ENCODE results near the gene RDH16. TPM values are rescaled to one million over a fixed set of nuclear protein-coding genes. Genes with fewer than 3 reads are reported as not detected.

The RDH16 gene
- total and polyA plus RNA-seq, 2 donors, result 0.28 to 1.8 TPM

DNA sequence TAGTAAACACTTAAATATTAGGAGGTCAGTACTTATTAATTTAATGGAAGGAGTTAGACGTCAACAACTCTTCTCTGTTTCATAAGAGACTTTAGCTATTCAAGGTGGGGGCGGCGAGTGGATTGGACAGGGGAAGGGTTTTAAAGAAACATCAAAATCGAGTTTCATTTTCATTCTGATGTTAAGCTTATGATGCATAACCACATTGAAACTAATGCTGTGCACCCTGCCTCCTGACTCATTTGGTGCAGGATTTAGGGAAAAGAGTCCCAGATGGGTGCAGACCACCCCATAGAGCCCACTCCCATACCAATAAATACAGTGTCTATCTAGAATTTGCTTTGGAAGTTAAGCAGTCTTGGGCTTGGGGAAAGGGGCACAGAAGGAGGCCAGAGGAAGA is 41.6 kb upstream of the RDH16 start:
- Histone ChIP-seq H3K4me3 (ENCODE audit: low read length in 2 of 2) (no peak overlapping the region), H3K36me3 (ENCODE audit: control insufficient read depth in 2 of 2, insufficient read depth in 2 of 2, low read length in 1 of 2) (peaks cover 31 to 61% of the 10 kb centered on the region in 2 donors), H3K27me3 (ENCODE audit: control insufficient read depth in 2 of 2, insufficient read depth in 1 of 2, low read length in 1 of 2) (no peaks in the 10 kb centered on the region), H3K27ac (ENCODE audit: low read depth in 1 of 2, low read length in 1 of 2) (no peak overlapping the region), H3K9me3 (ENCODE audit: control insufficient read depth in 2 of 2, insufficient read depth in 1 of 2, low read length in 1 of 2) (no peaks in the 10 kb centered on the region), H3K4me1 (ENCODE audit: control insufficient read depth in 2 of 2, insufficient read depth in 2 of 2, low read length in 2 of 2) (peaks cover 0 to 7% of the 10 kb centered on the region in 2 donors)
- 87% methylated on average over 4 of the region's 4 CpGs for WGBS
- DNase-seq (ENCODE audit: low read depth in 6 of 9, low spot score in 9 of 9), result no peak

DNA sequence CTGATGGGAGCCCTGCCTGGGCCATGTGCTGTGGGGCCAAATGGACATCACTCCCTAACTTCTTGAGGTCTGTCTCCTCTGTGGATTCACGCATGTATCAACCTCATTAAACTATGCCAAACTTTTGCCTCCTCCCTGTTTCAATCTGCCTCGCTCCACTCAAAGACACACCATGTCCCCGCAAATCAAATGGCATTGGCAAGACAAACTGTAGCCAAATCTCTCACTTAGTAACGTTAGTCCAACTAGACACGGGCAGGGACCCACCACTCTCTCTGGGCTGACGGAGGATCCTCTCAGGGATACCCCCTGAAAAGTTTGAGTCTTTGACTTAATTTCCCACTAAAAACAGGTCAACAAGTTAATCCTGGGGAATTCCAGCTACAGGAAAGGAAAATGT is 40.9 kb upstream of the RDH16 start:
- no peak overlapping the region for H3K4me3 ChIP-seq (ENCODE audit: low read length in 2 of 2)
- no peaks in the 10 kb centered on the region for H3K27me3 ChIP-seq (ENCODE audit: control insufficient read depth in 2 of 2, insufficient read depth in 1 of 2, low read length in 1 of 2)
- H3K27ac ChIP-seq (ENCODE audit: low read depth in 1 of 2, low read length in 1 of 2), result no peak overlapping the region
- no peaks in the 10 kb centered on the region for H3K9me3 ChIP-seq (ENCODE audit: control insufficient read depth in 2 of 2, insufficient read depth in 1 of 2, low read length in 1 of 2)
- no peak for DNase-seq (ENCODE audit: low read depth in 6 of 9, low spot score in 9 of 9)
- WGBS, result 98% methylated on average over 6 of the region's 6 CpGs
- H3K4me1 ChIP-seq (ENCODE audit: control insufficient read depth in 2 of 2, insufficient read depth in 2 of 2, low read length in 2 of 2), result peaks cover 0 to 7% of the 10 kb centered on the region in 2 donors
- peaks cover 24 to 54% of the 10 kb centered on the region in 2 donors for H3K36me3 ChIP-seq (ENCODE audit: control insufficient read depth in 2 of 2, insufficient read depth in 2 of 2, low read length in 1 of 2)

DNA sequence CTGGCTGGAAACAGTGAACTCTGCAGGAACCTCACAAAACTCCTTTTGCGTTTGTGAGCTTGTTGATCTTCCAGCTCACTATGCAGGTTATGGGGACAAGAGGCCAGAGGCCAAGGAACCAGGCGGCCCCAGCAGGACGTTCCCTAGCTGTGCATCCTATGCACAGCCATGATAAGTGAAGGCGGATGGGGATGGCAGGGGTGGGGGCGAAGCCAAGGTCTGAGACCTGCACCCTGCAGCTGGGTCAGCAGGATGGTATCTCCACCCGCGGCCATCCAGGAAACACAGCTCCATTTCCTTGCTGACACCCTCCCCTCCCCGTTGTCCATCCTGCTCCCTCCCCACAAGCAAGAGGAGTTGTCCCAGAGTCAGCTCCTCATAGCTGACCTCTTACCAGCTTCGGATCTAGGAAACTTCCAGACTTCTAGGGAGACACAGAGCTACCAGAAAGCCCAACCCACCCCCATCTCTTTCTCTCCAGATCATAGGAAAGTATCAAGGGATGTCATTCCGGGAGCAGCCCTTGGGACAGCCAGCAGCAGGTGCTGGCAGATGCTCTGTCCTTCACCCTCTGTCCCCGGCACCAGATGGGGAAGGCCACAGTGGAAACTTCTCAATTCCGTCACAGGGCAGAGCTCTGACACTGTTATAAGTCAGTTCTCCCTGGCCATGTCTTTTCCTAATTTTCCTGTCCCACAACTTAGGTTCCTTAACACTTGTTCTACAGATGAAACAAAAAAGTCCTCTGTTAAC is 39.6 kb upstream of the RDH16 start:
- H3K4me3 ChIP-seq (ENCODE audit: low read length in 2 of 2), result no peak overlapping the region
- DNase-seq (ENCODE audit: low read depth in 6 of 9, low spot score in 9 of 9), result no peak
- 95% methylated on average over 12 of the region's 12 CpGs for WGBS
- peaks cover 11 to 40% of the 10 kb centered on the region in 2 donors for H3K36me3 ChIP-seq (ENCODE audit: control insufficient read depth in 2 of 2, insufficient read depth in 2 of 2, low read length in 1 of 2)
- no peaks in the 10 kb centered on the region for H3K9me3 ChIP-seq (ENCODE audit: control insufficient read depth in 2 of 2, insufficient read depth in 1 of 2, low read length in 1 of 2)
- H3K27ac ChIP-seq (ENCODE audit: low read depth in 1 of 2, low read length in 1 of 2), result no peak overlapping the region
- peaks cover 0 to 7% of the 10 kb centered on the region in 2 donors for H3K4me1 ChIP-seq (ENCODE audit: control insufficient read depth in 2 of 2, insufficient read depth in 2 of 2, low read length in 2 of 2)
- H3K27me3 ChIP-seq (ENCODE audit: control insufficient read depth in 2 of 2, insufficient read depth in 1 of 2, low read length in 1 of 2), result no peaks in the 10 kb centered on the region

DNA sequence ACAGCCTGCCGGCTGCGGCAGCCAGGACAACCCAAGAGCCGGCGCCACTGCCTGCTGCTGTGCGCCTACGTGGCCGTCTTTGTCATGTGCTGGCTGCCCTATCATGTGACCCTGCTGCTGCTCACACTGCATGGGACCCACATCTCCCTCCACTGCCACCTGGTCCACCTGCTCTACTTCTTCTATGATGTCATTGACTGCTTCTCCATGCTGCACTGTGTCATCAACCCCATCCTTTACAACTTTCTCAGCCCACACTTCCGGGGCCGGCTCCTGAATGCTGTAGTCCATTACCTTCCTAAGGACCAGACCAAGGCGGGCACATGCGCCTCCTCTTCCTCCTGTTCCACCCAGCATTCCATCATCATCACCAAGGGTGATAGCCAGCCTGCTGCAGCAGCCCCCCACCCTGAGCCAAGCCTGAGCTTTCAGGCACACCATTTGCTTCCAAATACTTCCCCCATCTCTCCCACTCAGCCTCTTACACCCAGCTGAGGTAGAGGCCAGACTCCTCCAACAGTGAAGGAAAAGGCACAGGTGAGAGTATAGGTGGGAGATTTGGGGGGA is 38.6 kb upstream of the RDH16 start:
- H3K27me3 ChIP-seq (ENCODE audit: control insufficient read depth in 2 of 2, insufficient read depth in 1 of 2, low read length in 1 of 2), result no peaks in the 10 kb centered on the region
- peaks cover 0 to 8% of the 10 kb centered on the region in 2 donors for H3K4me1 ChIP-seq (ENCODE audit: control insufficient read depth in 2 of 2, insufficient read depth in 2 of 2, low read length in 2 of 2)
- no peak overlapping the region for H3K27ac ChIP-seq (ENCODE audit: low read depth in 1 of 2, low read length in 1 of 2)
- peaks cover 9 to 31% of the 10 kb centered on the region in 2 donors for H3K36me3 ChIP-seq (ENCODE audit: control insufficient read depth in 2 of 2, insufficient read depth in 2 of 2, low read length in 1 of 2)
- H3K4me3 ChIP-seq (ENCODE audit: low read length in 2 of 2), result no peak overlapping the region
- 99% methylated on average over 11 of the region's 11 CpGs for WGBS
- no peak for DNase-seq (ENCODE audit: low read depth in 6 of 9, low spot score in 9 of 9)
- H3K9me3 ChIP-seq (ENCODE audit: control insufficient read depth in 2 of 2, insufficient read depth in 1 of 2, low read length in 1 of 2), result no peaks in the 10 kb centered on the region

DNA sequence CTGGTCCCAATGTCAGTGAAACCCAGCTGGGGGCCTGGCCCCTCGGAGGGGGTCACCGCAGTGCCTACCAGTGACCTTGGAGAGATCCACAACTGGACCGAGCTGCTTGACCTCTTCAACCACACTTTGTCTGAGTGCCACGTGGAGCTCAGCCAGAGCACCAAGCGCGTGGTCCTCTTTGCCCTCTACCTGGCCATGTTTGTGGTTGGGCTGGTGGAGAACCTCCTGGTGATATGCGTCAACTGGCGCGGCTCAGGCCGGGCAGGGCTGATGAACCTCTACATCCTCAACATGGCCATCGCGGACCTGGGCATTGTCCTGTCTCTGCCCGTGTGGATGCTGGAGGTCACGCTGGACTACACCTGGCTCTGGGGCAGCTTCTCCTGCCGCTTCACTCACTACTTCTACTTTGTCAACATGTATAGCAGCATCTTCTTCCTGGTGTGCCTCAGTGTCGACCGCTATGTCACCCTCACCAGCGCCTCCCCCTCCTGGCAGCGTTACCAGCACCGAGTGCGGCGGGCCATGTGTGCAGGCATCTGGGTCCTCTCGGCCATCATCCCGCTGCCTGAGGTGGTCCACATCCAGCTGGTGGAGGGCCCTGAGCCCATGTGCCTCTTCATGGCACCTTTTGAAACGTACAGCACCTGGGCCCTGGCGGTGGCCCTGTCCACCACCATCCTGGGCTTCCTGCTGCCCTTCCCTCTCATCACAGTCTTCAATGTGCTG is 38.0 kb upstream of the RDH16 start:
- 98% methylated on average over 26 of the region's 26 CpGs for WGBS
- Histone ChIP-seq H3K36me3 (ENCODE audit: control insufficient read depth in 2 of 2, insufficient read depth in 2 of 2, low read length in 1 of 2) (peaks cover 6 to 24% of the 10 kb centered on the region in 2 donors), H3K27me3 (ENCODE audit: control insufficient read depth in 2 of 2, insufficient read depth in 1 of 2, low read length in 1 of 2) (no peaks in the 10 kb centered on the region), H3K9me3 (ENCODE audit: control insufficient read depth in 2 of 2, insufficient read depth in 1 of 2, low read length in 1 of 2) (no peaks in the 10 kb centered on the region), H3K4me3 (ENCODE audit: low read length in 2 of 2) (no peak overlapping the region), H3K4me1 (ENCODE audit: control insufficient read depth in 2 of 2, insufficient read depth in 2 of 2, low read length in 2 of 2) (peaks cover 0 to 12% of the 10 kb centered on the region in 2 donors), H3K27ac (ENCODE audit: low read depth in 1 of 2, low read length in 1 of 2) (no peak overlapping the region)
- no peak for DNase-seq (ENCODE audit: low read depth in 6 of 9, low spot score in 9 of 9)

DNA sequence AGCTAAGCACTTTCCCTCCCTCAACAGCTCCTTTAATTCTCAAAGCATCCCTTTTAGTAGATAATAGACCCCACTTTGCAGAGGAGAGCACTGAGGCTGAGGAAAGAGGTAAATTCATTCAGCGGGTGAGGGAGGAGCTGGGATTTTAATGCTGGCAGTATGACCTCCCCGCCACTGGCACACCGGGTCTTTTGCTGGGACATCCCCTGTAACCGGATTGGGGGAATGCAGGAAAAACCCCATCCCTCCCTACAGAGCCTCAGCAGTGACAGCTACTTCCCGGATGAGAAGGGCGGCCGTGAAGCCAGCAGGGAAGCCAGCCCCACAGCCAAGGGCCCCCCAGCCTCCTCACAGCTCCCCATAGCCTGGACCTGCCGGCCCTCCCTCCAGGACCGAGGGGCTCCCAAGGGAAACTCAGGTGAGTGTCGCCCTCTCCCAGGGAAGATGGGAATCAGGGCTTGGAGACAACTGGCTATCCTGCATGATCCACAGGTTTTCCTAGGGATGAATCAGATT is 36.9 kb upstream of the RDH16 start:
- Histone ChIP-seq H3K4me1 (ENCODE audit: control insufficient read depth in 2 of 2, insufficient read depth in 2 of 2, low read length in 2 of 2) (peaks cover 0 to 12% of the 10 kb centered on the region in 2 donors), H3K9me3 (ENCODE audit: control insufficient read depth in 2 of 2, insufficient read depth in 1 of 2, low read length in 1 of 2) (no peaks in the 10 kb centered on the region), H3K27me3 (ENCODE audit: control insufficient read depth in 2 of 2, insufficient read depth in 1 of 2, low read length in 1 of 2) (no peaks in the 10 kb centered on the region), H3K36me3 (ENCODE audit: control insufficient read depth in 2 of 2, insufficient read depth in 2 of 2, low read length in 1 of 2) (peaks cover 6 to 14% of the 10 kb centered on the region in 2 donors), H3K27ac (ENCODE audit: low read depth in 1 of 2, low read length in 1 of 2) (no peak overlapping the region), H3K4me3 (ENCODE audit: low read length in 2 of 2) (no peak overlapping the region)
- DNase-seq (ENCODE audit: low read depth in 6 of 9, low spot score in 9 of 9), result no peak
- WGBS, result 94% methylated on average over 10 of the region's 10 CpGs

DNA sequence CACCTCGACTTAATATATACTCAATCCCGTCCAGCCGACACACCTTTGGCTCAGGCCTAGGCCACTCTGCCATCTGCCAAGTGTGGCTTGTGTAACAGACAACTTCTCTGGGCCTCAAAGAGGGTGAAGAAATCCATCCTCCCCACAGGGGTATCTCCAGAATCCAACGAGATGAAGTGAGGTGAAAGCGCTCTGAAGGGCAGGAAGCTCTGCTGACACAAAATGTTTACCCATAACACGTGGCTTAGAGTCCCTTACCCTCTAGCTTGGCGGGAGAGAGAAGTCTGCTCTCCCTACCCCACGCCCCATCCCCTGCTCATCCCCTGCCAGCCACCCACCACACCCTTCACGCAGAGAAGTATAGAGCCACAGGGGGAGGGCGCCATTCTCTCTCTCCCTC is 35.9 kb upstream of the RDH16 start:
- DNase-seq (ENCODE audit: low read depth in 6 of 9, low spot score in 9 of 9), result no peak
- H3K4me3 ChIP-seq (ENCODE audit: low read length in 2 of 2), result no peak overlapping the region
- WGBS, result 61% methylated on average over 10 of the region's 10 CpGs
- no peak overlapping the region for H3K27ac ChIP-seq (ENCODE audit: low read depth in 1 of 2, low read length in 1 of 2)
- H3K9me3 ChIP-seq (ENCODE audit: control insufficient read depth in 2 of 2, insufficient read depth in 1 of 2, low read length in 1 of 2), result no peaks in the 10 kb centered on the region
- H3K36me3 ChIP-seq (ENCODE audit: control insufficient read depth in 2 of 2, insufficient read depth in 2 of 2, low read length in 1 of 2), result peaks cover 6 to 7% of the 10 kb centered on the region in 2 donors
- no peaks in the 10 kb centered on the region for H3K27me3 ChIP-seq (ENCODE audit: control insufficient read depth in 2 of 2, insufficient read depth in 1 of 2, low read length in 1 of 2)
- H3K4me1 ChIP-seq (ENCODE audit: control insufficient read depth in 2 of 2, insufficient read depth in 2 of 2, low read length in 2 of 2), result peaks cover 0 to 12% of the 10 kb centered on the region in 2 donors

DNA sequence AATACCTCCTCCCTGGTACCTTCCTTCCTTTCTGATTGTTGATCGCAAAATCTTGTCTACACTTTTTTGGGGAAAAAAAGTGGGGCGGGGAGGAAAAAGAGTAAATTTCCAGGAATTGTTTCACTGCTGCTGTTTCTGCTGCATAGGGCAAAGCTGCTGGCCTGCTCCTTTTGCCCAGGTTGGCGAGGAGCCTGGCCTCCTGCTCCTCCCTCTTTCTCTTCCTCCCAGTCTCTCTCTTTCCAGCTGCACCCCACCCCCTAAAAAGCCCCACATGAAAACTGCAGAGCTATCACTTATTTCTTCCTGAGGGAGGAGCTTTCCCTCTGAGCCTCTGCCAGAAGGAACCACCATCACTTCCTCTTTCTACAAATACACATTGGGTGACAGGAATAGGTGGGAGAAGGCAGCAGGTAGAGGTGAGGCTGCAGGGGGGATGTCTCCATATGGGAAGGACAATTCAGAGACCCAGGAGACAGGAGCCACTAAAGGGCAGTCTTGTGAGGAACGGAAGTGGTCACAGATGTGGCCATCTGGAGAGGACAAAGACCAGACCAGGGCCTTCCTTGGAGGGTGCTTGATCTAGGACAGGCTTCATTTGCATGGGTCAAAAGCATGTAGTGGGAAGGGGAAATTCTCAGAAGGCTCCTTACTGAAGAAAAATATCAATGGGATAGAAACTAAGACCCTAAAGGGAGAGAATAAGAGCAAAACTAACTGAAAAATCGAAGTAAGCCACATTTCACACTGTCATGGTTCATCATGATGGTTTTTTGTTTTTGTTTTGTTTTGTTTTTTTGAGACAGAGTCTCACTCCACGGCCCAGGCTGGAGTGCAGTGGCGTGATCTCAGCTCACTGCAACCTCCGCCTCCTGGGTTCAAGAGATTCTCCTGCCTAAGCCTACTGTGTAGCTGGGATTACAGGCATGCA is 34.2 kb upstream of the RDH16 start:
- Histone ChIP-seq H3K36me3 (ENCODE audit: control insufficient read depth in 2 of 2, insufficient read depth in 2 of 2, low read length in 1 of 2) (peaks cover 3 to 6% of the 10 kb centered on the region in 2 donors), H3K27ac (ENCODE audit: low read depth in 1 of 2, low read length in 1 of 2) (no peak overlapping the region), H3K9me3 (ENCODE audit: control insufficient read depth in 2 of 2, insufficient read depth in 1 of 2, low read length in 1 of 2) (no peaks in the 10 kb centered on the region), H3K4me1 (ENCODE audit: control insufficient read depth in 2 of 2, insufficient read depth in 2 of 2, low read length in 2 of 2) (peaks cover 0 to 27% of the 10 kb centered on the region in 2 donors), H3K4me3 (ENCODE audit: low read length in 2 of 2) (no peak overlapping the region), H3K27me3 (ENCODE audit: control insufficient read depth in 2 of 2, insufficient read depth in 1 of 2, low read length in 1 of 2) (no peaks in the 10 kb centered on the region)
- WGBS, result 57% methylated on average over 8 of the region's 8 CpGs
- no peak for DNase-seq (ENCODE audit: low read depth in 6 of 9, low spot score in 9 of 9)

Measured in thymus (tissue), 11 donors.